Thyroid gland (tissue), 4 donors: ENCODE results near the gene MS4A3. TPM values are rescaled to one million over a fixed set of nuclear protein-coding genes. Genes with fewer than 3 reads are reported as not detected.
"Not testable (repeated sequence)": the region's sequence is repeated elsewhere in the genome, so short reads cannot be mapped to it uniquely, and the experiment has no call there.

Source experiments
- DNase-seq, 2 donors: peaks; one replicate each; pipeline ENCODE4 v3.0.0-alpha.2; 2019
- H3K27ac ChIP-seq, 3 donors: fragments of 200-600 bp; sonication (generic); 1 replicate in 2 of 3; 2 replicates in 1 of 3; pipeline ENCODE4 v1.5.1; 2016 to 2019; ENCODE audit warnings: mild to moderate bottlenecking in 1 of 3, moderate library complexity in 1 of 3
- H3K27me3 ChIP-seq: fragments of 200-600 bp; sonication (generic); one replicate; pipeline ENCODE4 v1.5.1; 2019
- H3K36me3 ChIP-seq, 2 donors: fragments of 200-600 bp; sonication (generic); one replicate each; pipeline ENCODE4 v1.5.1; 2016 to 2019
- H3K4me1 ChIP-seq, 2 donors: fragments of 200-600 bp; sonication (generic); one replicate each; pipeline ENCODE4 v1.5.1; 2017 to 2019
- H3K4me3 ChIP-seq, 3 donors: fragments of 200-600 bp; sonication (generic); replicated peaks in 1 of 3; 1 replicate in 2 of 3; 2 replicates in 1 of 3; pipeline ENCODE4 v1.5.1; 2016; ENCODE audit warnings: mild to moderate bottlenecking in 1 of 3
- H3K9me3 ChIP-seq: fragments of 200-600 bp; sonication (generic); one replicate; pipeline ENCODE4 v1.5.1; 2017
- CTCF ChIP-seq, 6 experiments: fragments of 200-600 bp in 3 of 6; fragments of 450-650 bp in 3 of 6; sonication (generic) in 3 of 6; IDR thresholded peaks; one replicate each; pipeline ENCODE4 v1.5.1; 2016 to 2019; ENCODE audit warnings: antibody characterized with exemption in 6 of 6, mild to moderate bottlenecking in 2 of 6, inconsistent platforms in 1 of 6, moderate library complexity in 1 of 6
- POLR2A ChIP-seq, 2 donors: fragments of 450-650 bp; IDR thresholded peaks; one replicate each; pipeline ENCODE4 v1.6.1; 2017; ENCODE audit warnings: antibody characterized with exemption in 2 of 2, mild to moderate bottlenecking in 2 of 2, moderate library complexity in 1 of 2
- WGBS, 2 donors: methylation state at CpG; one replicate each; pipeline ENCODE4 v1.1.5; 2017; 5-methylcytosine and 5-hydroxymethylcytosine counted together
- intact Hi-C: fragments of 100-400 bp; cut with DNase I; formaldehyde crosslinking; loops from one replicate; pipeline ENCODE4 v1.15.1; 2023
- total RNA-seq, 4 donors: library from RNA; depleted of rRNA; stranded (reverse); fragments of >200 nt; gene quantifications; one replicate each; pipeline ENCODE4 v1.2.3, GENCODE V29; 2016

Gene MS4A3
- total RNA-seq, result not detected

GRCh38 chr11:60056349-60056969 lies at the start of gene MS4A3:
Gene MS4A3, plus strand, starts transcription at chr11:60056665. Its CDS starts 4,496 bp downstream, at chr11:60061161.
- DNase-seq, result no peak
- Histone ChIP-seq H3K4me1 (no peaks in the 10 kb centered on the region), H3K27me3 (no peaks in the 10 kb centered on the region), H3K27ac (no peak within 1 kb of the TSS), H3K4me3 (no peak within 1 kb of the TSS), H3K36me3 (no peaks in the 10 kb centered on the region), H3K9me3 (no peaks in the 10 kb centered on the region)
- WGBS, 2 donors, result 65% methylated on average over 8 of the region's 8 CpGs
- TF ChIP-seq CTCF (IDR thresholded peaks at IDR 0.05) (no peak), POLR2A (IDR thresholded peaks at IDR 0.05) (no peak)
- intact Hi-C loops, result no loop called here

GRCh38 chr11:60016881-60017280 lies 39.6 kb upstream of the MS4A3 start, which contains the start of gene OOSP4B:
Gene OOSP4B, plus strand, starts transcription at chr11:60017181.
- DNase-seq, result no peak
- TF ChIP-seq CTCF (IDR thresholded peaks at IDR 0.05), result no peak
- TF ChIP-seq POLR2A (IDR thresholded peaks at IDR 0.05), result no peak
- Histone ChIP-seq H3K36me3 (no peaks in the 10 kb centered on the region), H3K27me3 (no peaks in the 10 kb centered on the region), H3K4me3 (no peak within 1 kb of the TSS), H3K4me1 (no peaks in the 10 kb centered on the region), H3K27ac (no peak within 1 kb of the TSS), H3K9me3 (no peaks in the 10 kb centered on the region)
- 83 to 96% methylated on average over 1 of the region's 1 CpG for WGBS, 2 donors
- intact Hi-C loops, result no loop called here

- Histone ChIP-seq H3K27ac (no peak overlapping the region), H3K36me3 (no peaks in the 10 kb centered on the region), H3K9me3 (no peaks in the 10 kb centered on the region), H3K4me3 (no peak overlapping the region), H3K27me3 (no peaks in the 10 kb centered on the region), H3K4me1 (no peaks in the 10 kb centered on the region)
- WGBS, 2 donors, result 67 to 68% methylated on average over 8 of the region's 8 CpGs
- intact Hi-C loops, result no loop called here
- TF ChIP-seq POLR2A (IDR thresholded peaks at IDR 0.05) (no peak), CTCF (IDR thresholded peaks at IDR 0.05) (no peak)
- DNase-seq, result no peak
Measured at GRCh38 chr11:60018058-60018457, 38.4 kb upstream of the MS4A3 start.

- H3K27ac ChIP-seq, H3K9me3 ChIP-seq, H3K4me1 ChIP-seq, intact Hi-C loops, H3K36me3 ChIP-seq, H3K4me3 ChIP-seq, H3K27me3 ChIP-seq, DNase-seq: not testable (repeated sequence)
- 87 to 98% methylated on average over 9 to 21 of the region's 27 CpGs for WGBS, 2 donors
Measured at GRCh38 chr11:60020376-60020775, 36.1 kb upstream of the MS4A3 start.

- Histone ChIP-seq H3K4me1 (no peaks in the 10 kb centered on the region), H3K36me3 (no peaks in the 10 kb centered on the region), H3K4me3 (no peak overlapping the region), H3K27me3 (no peaks in the 10 kb centered on the region), H3K9me3 (no peaks in the 10 kb centered on the region), H3K27ac (no peak overlapping the region)
- intact Hi-C loops, result no loop called here
- TF ChIP-seq CTCF (IDR thresholded peaks at IDR 0.05), result no peak
- no peak for TF ChIP-seq POLR2A (IDR thresholded peaks at IDR 0.05)
- WGBS, 2 donors, result 73 to 78% methylated on average over 3 of the region's 3 CpGs
- DNase-seq, result no peak
Measured at GRCh38 chr11:60029015-60029632, 27.3 kb upstream of the MS4A3 start.
